ENCODE measurements around the gene PIGO. TPM values are rescaled to one million over a fixed set of nuclear protein-coding genes. Genes with fewer than 3 reads are reported as not detected.

The PIGO gene
- total and polyA plus RNA-seq, 10 of the 15 experiments (the other 5 are each of a cell fraction or from before 2014, with no cell fraction given) = 8.2 to 23.3 (median 18.4) TPM

GRCh38 chr9:35106343-35106730 lies 9.9 kb upstream of the PIGO start:
- BruUV-seq (replicated peaks) = no TSS peak
- Histone ChIP-seq H2AFZ (ENCODE audit: control insufficient read depth, low read depth, low read length) (no peak overlapping the region), H3K9ac (ENCODE audit: control insufficient read depth, insufficient read depth, low read length) (no peak overlapping the region), H3K79me2 (ENCODE audit: control insufficient read depth, insufficient read depth, low read length) (peaks cover 14% of the 10 kb centered on the region), H3K27ac (ENCODE audit: control insufficient read depth, insufficient read depth) (no peak overlapping the region), H3K4me1 (ENCODE audit: control insufficient read depth, insufficient read depth, low read length) (peaks cover 8% of the 10 kb centered on the region), H3K36me3 (ENCODE audit: control insufficient read depth in 2 of 2, insufficient read depth in 2 of 2, low read length in 1 of 2) (peaks cover 2 to 4% of the 10 kb centered on the region in 2 experiments; a peak in 3 of 4 replicates), H3K4me3 (no peak overlapping the region), H3K9me3 (replicated peaks; ENCODE audit: control insufficient read depth, insufficient read depth, low read length) (no peaks in the 10 kb centered on the region), H3K27me3 (replicated peaks in 1 of 2; ENCODE audit: control insufficient read depth in 2 of 2, insufficient read depth in 2 of 2, low read length in 1 of 2) (no peaks in the 10 kb centered on the region), H4K20me1 (ENCODE audit: control insufficient read depth, insufficient read depth) (no peaks in the 10 kb centered on the region), H3K4me2 (ENCODE audit: control insufficient read depth, insufficient read depth) (no peak overlapping the region)
- in situ Hi-C loops (cut with MboI) (loop anchor here (10.0 kb wide), 2 partner anchors 628 to 708 kb away; partner anchors contain the start of genes CREB3, HINT2, SPAG8 and TLN1), intact Hi-C loops (cut with micrococcal nuclease; ENCODE audit: unreplicated experiment) (no loop called here)
- ATAC-seq (no peak), FAIRE-seq (no peak), DNase-seq (ENCODE audit: low read depth, low spot score) (no peak)
- ChIA-PET SMC1A (ENCODE audit: uncharacterized antibody, unreplicated experiment) (interaction anchor here (0.5 to 1.5 kb wide), 3 partner anchors 9 to 112 kb away, joined by 3 to 4 read pairs (median 3); partner anchors contain the start of genes ATOSB and PIGO), RAD21 (ENCODE audit: unreplicated experiment) (no interaction called here), CTCF (interaction anchor here (0.6 to 1.5 kb wide), 2 partner anchors 9 to 10 kb away, joined by 3 to 5 read pairs; partner anchors contain the start of gene ATOSB), POLR2A (no interaction called here)
- TF ChIP-seq IRF3 (IDR thresholded peaks at IDR 0.05) (no peak), SRF (IDR thresholded peaks at IDR 0.05; ENCODE audit: low read depth in 2 of 2, low read length in 2 of 2) (no peak), HDAC2 (IDR thresholded peaks at IDR 0.05) (no peak), SMC3 (IDR thresholded peaks at IDR 0.05; ENCODE audit: borderline replicate concordance, low read length) (no peak), ATF3 (IDR thresholded peaks at IDR 0.05; ENCODE audit: borderline replicate concordance, extremely low read depth, low read depth, low read length) (no peak), SKIL (IDR thresholded peaks at IDR 0.05; ENCODE audit: low read depth, poor library complexity, severe bottlenecking) (no peak), PML (IDR thresholded peaks at IDR 0.05; ENCODE audit: low read length) (no peak), RUNX3 (IDR thresholded peaks at IDR 0.05; ENCODE audit: low read length) (no peak), NFYA (IDR thresholded peaks at IDR 0.05; ENCODE audit: borderline replicate concordance, low read depth, low read length) (no peak), NR2F1 (conservative IDR thresholded peaks at IDR 0.05) (no peak), FOS (IDR thresholded peaks at IDR 0.05; ENCODE audit: borderline replicate concordance, extremely low read depth, insufficient read length) (no peak), TAF1 (IDR thresholded peaks at IDR 0.05; ENCODE audit: borderline replicate concordance, low read depth, low read length) (no peak), FOXM1 (IDR thresholded peaks at IDR 0.05; ENCODE audit: low read depth, low read length) (no peak), TCF12 (IDR thresholded peaks at IDR 0.05; ENCODE audit: low read depth, low read length) (no peak)
- 78% methylated on average over 7 of the region's 7 CpGs for WGBS (ENCODE audit: insufficient coverage, insufficient replicate concordance, low lambda C conversion rate, missing lambda C conversion rate)
